Embryonic facial prominence (tissue), 1 donor: ENCODE measurements around the gene RNF31.

Source experiments
- DNase-seq: peaks from one replicate; pipeline ENCODE4 v3.0.0-alpha.2; 2016; ENCODE audit errors: extremely low spot score

Gene RNF31

GRCh38 chr14:24182110-24182882 is 35.0 kb downstream of the RNF31 start:
- no peak for DNase-seq

DNA sequence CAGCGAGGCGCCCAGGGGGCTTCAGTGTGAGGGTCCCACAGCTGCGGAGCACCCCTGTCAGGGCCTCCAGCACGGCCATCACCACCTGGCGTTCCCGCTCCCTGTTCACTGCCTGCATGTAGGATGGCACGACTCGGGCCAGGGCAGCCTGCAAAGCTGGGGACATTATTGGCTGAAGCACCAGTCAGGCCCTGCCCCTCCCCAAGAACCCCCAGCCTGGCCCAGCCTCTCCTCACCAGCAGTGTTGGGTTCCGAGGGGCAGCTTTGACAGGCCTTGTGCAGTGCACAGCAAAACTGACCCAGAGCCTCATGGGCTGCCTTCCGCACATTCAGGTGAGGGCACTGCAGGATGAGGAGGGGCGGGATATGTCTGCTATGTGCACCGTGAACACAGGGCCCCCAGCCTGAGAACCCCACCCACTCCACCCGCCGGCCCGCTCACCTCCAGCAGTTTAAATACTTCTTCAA is 35.8 kb downstream of the RNF31 start:
- DNase-seq = no peak

DNA sequence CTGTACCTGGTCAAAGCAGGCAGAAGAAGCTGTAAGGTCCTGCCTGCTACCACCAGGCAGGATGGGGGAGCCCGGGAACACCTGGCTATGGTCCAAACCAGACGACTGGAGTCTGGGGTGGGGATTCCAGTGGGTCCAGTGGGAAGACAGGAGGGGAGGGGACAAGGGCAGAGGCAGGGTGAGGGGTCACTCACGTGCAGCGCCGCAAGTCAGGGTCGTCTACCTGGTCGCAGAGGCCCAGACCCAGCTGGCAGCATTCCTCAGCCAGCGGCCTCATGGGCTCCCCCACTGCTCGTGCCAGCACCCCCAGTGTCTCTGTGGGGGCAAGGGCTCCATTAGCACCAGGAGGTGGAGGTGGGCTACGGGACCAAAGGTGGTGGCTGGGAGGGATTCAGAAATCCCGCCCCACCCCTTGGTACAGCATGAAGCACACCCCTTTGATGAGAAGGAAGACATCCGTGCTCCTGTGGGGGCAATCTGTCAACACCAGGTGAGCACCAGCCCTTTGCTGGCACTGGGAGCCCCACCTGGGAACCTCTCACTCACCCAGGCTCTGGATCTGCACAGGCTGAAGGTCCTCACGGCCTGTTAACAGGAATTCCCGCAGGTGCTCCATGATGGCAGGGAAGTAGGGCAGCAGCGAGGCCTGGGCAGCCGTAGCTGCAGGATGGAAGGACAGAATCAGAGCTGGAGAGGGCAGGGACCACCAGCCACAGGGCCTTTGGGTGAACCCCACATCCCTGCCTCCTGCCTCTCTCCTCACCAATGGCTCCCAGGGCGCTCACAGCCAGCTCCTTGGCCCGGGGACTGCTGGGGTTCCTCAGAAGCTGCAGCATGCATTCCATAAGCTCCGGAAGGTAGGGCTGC is 37.0 kb downstream of the RNF31 start:
- DNase-seq = no peak

GRCh38 chr14:24185026-24185425 is 37.7 kb downstream of the RNF31 start:
- DNase-seq = no peak

DNA sequence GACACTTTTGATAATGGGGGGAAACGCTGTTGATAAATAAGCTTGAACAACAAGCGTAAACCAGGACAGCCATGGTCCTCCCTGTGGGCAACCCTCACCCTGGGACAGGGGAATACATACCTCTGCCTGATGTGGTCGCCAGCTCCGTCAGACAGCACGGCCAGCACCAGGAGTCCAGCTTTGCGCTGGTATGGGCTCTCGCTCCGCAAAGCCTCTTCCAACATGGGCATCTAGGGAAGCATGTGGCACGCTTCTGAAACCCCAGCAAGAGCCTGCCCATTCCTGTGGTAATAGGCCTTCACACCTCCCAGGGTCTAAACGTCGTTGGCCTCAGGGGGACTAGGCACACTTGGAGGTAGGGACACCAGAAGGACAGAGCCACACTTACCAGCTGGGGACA is 38.4 kb downstream of the RNF31 start:
- no peak for DNase-seq

- no peak for DNase-seq
Measured at GRCh38 chr14:24186831-24187538, 39.7 kb downstream of the RNF31 start.

- no peak for DNase-seq
Measured at GRCh38 chr14:24187539-24187915, 40.2 kb downstream of the RNF31 start.

GRCh38 chr14:24188251-24189058 is 41.2 kb downstream of the RNF31 start, which contains the start of gene IPO4:
Gene IPO4 (minus strand): TSS chr14:24188816. CDS start chr14:24188787, 29 bp downstream.
- DNase-seq = peak; percentile 95

DNA sequence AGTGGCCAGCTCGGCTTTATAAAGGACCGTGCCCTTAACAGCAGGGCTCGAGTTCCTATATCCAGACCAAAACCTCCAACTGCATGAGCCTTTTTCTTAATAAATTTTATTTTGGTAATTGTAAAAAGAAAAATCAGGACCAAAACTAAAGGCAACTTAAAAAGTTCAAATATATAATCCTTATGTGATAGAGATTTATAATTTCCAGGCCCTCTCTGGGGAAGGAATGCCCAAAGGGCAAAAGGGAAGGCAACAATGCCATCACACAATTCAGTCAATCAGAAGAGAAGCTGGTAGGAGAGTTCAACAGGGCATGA is 41.7 kb downstream of the RNF31 start:
- no peak for DNase-seq

GRCh38 chr14:24189460-24189859 is 42.2 kb downstream of the RNF31 start:
- DNase-seq = no peak

DNA sequence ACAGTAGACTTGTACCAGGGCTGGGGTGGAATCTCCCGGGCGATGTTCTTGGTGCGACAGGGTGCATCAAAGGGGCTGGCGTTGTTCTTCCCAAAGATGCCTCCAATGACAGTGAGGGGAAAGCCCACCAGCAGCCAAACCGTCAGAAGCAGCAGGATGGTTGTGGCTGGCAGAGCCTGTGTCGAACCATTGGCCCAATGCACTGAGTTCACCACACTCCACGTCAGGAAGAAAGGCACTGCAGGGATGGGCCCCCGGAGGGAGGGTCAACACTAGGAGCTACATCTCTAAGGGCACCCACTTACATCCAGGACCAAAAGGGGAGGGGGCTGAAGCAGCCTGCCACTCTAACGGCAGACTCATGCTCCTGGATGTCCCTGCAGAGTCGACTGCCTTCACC is 43.1 kb downstream of the RNF31 start:
- no peak for DNase-seq

GRCh38 chr14:24192933-24193332 is 45.6 kb downstream of the RNF31 start:
- DNase-seq = no peak

- no peak for DNase-seq
Measured at GRCh38 chr14:24194186-24194872, 47.0 kb downstream of the RNF31 start.

- no peak for DNase-seq
Measured at GRCh38 chr14:24194873-24195185, 47.5 kb downstream of the RNF31 start.

DNA sequence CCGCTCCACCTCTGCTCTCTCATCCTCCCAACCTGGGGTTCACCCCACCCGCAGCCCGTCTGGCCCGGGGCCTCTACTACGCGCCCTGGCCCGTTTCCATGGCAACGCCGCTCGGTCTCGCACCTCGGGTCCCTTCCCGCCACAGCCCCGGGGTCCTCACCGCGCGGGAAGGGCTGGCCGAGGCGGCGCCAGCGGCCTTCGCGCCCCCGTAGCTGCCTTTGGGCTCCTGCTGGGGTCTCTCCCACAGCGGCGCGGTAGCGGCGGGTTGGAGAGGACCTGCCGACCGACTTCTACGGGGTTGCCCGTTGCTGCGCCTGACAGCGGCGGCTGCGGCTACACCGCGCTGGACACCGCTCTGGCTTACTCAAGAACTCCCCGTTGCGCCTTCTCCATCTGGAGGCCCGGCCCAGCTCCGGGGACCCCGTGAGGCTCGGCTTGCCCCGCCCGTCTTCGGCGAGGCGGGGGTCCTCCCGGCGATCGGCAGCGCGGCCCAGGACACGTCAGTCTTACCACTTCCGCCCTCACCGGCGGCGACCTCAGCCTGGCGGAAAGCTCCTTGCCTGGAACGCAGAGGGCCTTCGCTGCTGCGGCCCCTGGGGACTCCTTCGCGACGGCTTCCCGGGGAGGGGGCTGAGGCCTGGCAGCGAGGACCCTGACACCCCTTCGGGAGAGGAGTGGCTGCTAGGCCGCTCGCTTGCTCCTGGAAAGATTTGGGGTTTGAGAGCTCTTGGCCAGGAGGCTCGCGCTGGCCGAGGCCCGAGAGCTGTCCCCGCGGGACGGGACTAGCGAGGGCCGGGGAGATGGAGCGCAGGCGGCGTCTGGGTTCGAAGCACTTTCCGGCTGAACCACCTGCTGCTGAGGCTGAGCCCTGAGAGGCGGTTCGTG is 48.1 kb downstream of the RNF31 start, which contains the start of gene TM9SF1:
Gene TM9SF1 (minus strand): TSS at position 256 of the 885 bp plus-strand sequence. CDS start 422 bp downstream, outside the sequence.
- DNase-seq = peak; percentile 76

- no peak for DNase-seq
Measured at GRCh38 chr14:24196071-24197055, 49.1 kb downstream of the RNF31 start.

GRCh38 chr14:24197056-24197450 is 49.8 kb downstream of the RNF31 start:
- no peak for DNase-seq

DNA sequence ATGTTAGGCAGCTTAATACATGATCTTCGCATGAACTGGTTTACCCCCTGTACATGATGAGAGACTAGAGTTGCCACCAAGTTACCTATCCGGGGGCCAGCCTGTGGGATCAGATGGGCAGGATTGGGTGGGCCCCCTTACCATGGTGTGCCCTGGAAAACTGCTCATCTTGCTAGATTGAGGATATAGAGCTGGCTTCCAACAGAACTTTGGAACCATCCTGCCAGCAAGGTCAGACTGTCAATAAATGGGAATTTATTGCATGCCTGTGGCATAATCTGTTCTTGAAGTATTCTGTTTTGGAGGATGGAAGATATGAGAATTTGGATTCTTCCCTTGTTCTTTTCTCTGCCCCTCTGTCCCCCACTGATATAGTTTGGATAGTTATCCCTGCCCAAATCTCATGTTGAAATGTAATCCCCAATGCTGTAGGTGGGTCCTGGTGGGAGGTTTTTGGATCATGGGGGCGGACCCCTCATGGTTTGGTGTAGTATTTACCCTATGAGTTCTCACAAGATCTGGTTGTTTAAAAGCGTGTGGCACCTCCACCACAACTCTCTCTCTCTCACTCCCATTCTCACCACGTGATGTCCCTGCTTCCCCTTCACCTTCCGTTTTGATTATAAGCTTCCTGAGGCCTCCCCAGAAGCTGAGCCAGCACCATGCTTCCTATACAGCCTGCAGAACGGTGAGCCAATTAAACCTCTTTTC is 51.7 kb downstream of the RNF31 start:
- no peak for DNase-seq
